ENCODE data around the gene SCAMP4.

Gene SCAMP4

GRCh38 chr19:1942934-1943555 is 37.8 kb downstream of the SCAMP4 start:
- peak; percentile 40 for DNase-seq

- DNase-seq: no peak
These were observed 38.5 kb downstream of the SCAMP4 start for GRCh38 chr19:1943661-1944087.

DNA sequence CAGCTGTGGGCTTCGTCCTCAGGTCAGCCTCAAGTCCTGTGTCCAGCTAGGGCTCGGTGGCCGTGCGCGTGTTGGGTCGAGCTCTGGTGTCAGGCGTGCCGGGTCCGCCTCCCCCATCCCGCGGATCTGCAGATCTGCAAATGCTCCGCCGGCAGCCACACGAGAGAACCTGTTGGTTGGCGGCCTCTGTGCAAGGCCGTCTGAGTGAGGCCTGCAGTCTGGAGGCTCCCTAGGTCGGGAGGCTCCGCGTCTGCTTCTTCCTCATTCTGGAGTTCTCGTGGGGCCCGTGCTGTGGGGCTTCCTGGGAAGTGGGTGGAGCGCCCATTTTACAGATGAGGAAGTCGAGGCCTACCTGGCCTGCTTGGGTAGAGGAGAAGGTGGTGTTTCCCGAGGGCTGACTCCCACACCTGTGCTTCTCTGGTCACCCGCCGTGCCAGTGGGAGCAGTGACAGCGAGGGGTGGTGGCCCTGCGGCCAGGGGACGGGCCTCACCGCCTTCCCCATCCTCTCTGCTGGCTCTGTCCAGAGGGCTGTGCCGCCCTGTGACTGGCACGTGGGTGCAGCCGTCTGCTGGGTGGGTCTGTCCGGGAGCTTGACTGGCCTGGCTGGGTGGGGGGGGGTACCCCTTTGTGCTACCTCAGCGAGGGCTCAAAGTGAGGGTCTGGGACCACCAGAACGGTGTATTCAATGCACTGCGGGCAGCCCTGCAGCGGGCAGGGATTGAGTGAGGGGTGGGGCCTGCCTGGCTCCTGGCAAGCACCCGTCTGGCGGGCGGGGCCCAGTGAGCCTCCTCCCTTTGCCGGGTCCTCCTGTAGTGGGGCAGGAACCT is 39.1 kb downstream of the SCAMP4 start:
- no peak for DNase-seq

DNA sequence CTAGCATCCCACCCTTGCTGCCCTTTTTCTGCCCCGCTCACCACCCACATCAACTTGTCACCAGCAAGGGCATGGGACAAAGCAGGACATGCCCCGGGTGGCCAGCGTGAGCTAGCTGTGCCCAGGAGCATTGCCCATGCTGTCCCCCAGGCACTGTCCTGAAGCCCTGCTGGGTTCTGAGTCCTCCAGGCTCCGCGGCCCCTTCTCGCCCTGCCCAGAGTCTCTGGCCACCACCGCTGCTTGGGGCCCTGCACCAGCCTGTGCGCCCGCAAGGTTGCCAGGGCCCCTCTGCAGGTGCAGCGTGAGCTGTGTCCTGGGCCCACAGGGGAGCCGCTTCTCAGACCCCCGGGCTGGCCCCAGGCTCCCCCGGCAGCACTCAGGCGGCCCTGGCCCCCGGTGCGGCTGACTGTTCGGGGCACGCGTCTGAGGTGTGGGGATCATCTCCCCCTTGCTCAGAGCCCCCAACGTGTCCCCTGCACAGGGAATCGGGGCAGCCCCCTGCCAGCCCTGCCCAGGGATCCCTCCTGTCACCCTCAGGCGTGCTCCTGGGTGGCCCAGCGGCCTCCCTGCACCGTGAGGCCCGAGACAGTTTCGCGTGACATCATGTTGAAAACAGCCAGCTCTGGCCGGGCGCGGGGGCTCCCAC is 39.8 kb downstream of the SCAMP4 start:
- DNase-seq: no peak

DNA sequence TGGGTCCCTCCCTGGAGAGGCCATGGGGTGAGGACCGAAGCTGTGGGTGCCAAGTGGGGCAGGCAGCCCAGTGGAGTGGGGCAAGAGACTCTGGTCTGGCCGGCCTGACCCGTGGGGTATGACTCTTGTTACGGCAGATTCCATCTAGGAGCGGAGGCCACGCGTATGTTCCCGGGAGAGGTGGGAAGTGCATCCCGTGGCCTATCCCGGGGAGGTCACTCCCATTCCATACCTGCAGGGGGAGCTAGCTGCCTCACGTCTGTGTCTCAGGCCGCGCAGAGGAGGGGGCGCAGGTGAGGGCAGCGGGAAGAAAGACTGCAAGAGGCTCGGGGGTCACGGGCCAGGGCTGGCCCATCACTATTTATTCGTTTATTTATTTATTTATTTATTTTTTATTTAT is 40.7 kb downstream of the SCAMP4 start:
- peak; percentile 50 for DNase-seq

DNA sequence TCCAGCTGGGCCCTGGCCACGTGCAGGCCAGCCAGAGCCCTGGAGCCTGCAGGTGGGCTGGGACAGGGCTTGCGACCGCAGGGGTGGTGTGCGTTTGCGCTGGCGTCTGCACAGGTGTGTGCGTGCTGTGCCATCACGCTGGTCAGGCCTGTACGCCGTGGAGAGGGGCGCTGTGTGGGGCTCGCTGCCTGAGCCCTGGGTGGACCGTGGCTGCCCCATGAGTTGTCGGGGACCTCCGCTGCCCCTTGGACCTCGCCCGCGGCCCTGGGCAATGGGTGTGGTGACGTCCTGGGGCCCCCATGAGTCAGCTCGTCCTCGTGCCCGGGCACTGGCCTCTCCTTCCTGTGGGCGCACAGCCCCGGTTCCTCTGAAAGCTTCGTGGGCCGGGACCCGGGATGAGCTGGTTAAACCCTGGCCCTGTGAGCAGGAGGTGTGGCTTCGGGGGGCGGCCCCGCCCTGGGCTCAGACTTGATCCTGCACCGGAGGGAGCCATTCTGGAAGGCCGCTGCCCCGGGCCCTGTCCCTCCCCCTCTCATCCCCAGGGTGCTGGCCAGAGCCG is 42.5 kb downstream of the SCAMP4 start:
- no peak for DNase-seq

- DNase-seq: no peak
These were observed 44.3 kb downstream of the SCAMP4 start for GRCh38 chr19:1949304-1950101.

- no peak for DNase-seq
These were observed 45.4 kb downstream of the SCAMP4 start for GRCh38 chr19:1950640-1951039.

- no peak for DNase-seq
These were observed 47.4 kb downstream of the SCAMP4 start for GRCh38 chr19:1952635-1953034.

DNA sequence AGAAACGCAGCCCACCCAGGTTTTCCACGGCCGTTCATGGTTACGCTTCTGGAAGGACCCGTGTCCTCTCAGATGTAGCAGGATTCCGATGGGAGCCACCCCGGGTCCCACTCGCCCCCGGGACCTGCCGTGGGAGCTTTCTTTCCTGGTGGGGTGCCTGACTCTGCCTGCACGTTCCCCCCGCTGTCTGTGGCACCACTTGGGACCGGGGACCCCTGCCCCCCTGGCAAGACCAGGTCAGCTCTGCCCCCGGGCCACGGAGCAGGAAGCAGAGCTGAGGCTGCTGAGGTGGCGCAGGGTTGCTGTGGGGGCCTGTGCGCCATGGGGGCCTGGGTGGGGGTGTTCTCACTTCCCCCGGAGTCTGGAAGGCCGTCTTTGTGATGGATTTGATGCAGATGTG is 47.8 kb downstream of the SCAMP4 start:
- no peak for DNase-seq

GRCh38 chr19:1953441-1954094 is 48.4 kb downstream of the SCAMP4 start:
- DNase-seq: no peak

GRCh38 chr19:1954532-1954933 is 49.3 kb downstream of the SCAMP4 start:
- no peak for DNase-seq

DNA sequence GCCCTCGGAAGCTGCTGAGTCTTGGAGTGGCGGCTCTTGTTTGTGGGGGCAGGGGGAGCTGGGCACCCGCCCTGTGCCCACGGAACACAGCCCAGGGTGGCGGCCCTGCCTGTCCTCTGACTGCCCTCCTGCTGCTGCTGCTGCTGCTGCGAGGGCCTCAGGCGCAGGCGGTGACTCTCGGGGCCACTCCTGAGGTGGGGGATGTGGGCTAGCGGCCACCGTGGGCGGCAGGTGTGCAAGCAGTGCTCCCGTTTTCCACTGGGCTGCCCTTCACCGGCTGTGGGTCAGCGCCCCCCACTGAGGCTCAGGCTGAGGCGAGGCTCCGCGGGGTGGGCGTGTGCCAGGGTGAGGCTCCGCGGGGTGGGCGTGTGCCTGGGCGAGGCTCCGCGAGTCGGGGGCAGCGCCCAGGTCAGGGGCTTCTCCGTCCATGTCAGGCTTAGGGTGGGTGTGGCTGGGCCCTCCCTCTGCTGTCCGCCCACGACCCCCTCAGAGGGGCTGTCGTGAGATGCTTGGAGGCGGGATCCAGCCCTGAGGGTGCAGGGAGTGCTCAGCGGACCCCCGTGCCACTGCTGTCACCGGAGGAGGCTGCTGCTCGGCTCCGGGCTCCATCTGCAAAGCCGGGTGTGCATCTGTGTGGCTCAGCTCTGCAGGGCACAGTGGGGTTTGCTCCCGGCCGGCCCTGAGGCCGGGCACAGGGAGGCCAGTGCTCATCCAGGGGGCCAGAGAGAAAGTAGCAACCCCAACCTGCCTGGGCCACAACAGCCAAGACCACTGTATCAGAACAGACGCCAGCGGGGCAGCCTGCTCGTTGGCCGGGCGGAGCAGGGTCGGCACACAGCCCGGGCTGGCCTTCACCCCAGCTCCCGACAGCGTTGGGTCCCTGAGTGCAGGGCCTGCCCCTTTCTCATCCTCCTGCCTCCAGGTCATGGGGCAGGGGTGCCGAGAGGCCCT is 50.2 kb downstream of the SCAMP4 start:
- DNase-seq: no peak

GRCh38 chr19:1956122-1956494 is 50.9 kb downstream of the SCAMP4 start:
- no peak for DNase-seq

GRCh38 chr19:1956868-1957492 is 51.8 kb downstream of the SCAMP4 start:
- no peak for DNase-seq

GRCh38 chr19:1957562-1958248 is 52.5 kb downstream of the SCAMP4 start:
- no peak for DNase-seq

GRCh38 chr19:1959928-1960589 is 54.9 kb downstream of the SCAMP4 start:
- DNase-seq: no peak

- no peak for DNase-seq
These were observed 56.0 kb downstream of the SCAMP4 start for GRCh38 chr19:1961000-1961883.
